Superior temporal gyrus (tissue), 1 donor: ENCODE measurements around the gene IPPK.
A peak's percentile ranks its signal among the peaks of the same experiment; 100 is the strongest.
"Not testable (repeated sequence)": the region's sequence is repeated elsewhere in the genome, so short reads cannot be mapped to it uniquely, and the experiment has no call there.

ENCODE experiments used
- DNase-seq: peaks from one replicate; pipeline ENCODE4 v3.0.0-alpha.2; 2016; ENCODE audit errors: extremely low spot score

Gene IPPK

GRCh38 chr9:92638621-92639101 is 31.3 kb downstream of the IPPK start:
- no peak for DNase-seq

GRCh38 chr9:92637886-92638620 is 31.9 kb downstream of the IPPK start:
- DNase-seq, result no peak

- no peak for DNase-seq
These were observed 32.6 kb downstream of the IPPK start for GRCh38 chr9:92637326-92637725.

- no peak for DNase-seq
These were observed 33.3 kb downstream of the IPPK start for GRCh38 chr9:92636627-92637026.

- no peak for DNase-seq
These were observed 34.2 kb downstream of the IPPK start for GRCh38 chr9:92635760-92636159.

- DNase-seq, result peak; percentile 81
These were observed 35.0 kb downstream of the IPPK start for GRCh38 chr9:92634712-92635605.

- DNase-seq, result no peak
These were observed 36.2 kb downstream of the IPPK start for GRCh38 chr9:92633614-92634278.

GRCh38 chr9:92632641-92633040 is 37.3 kb downstream of the IPPK start:
- no peak for DNase-seq

- no peak for DNase-seq
These were observed 38.2 kb downstream of the IPPK start for GRCh38 chr9:92631452-92632343.

GRCh38 chr9:92627651-92628050 is 42.3 kb downstream of the IPPK start:
- no peak for DNase-seq

- no peak for DNase-seq
These were observed 43.4 kb downstream of the IPPK start for GRCh38 chr9:92626484-92626883.

- DNase-seq, result not testable (repeated sequence)
These were observed 46.0 kb downstream of the IPPK start for GRCh38 chr9:92623936-92624335.

GRCh38 chr9:92620845-92621244 is 49.1 kb downstream of the IPPK start:
- DNase-seq, result no peak

GRCh38 chr9:92619601-92620300 is 50.2 kb downstream of the IPPK start:
- DNase-seq, result no peak

- DNase-seq, result no peak
These were observed 51.2 kb downstream of the IPPK start for GRCh38 chr9:92618633-92619225.

- no peak for DNase-seq
These were observed 51.9 kb downstream of the IPPK start for GRCh38 chr9:92617951-92618510.

GRCh38 chr9:92617195-92617813 is 52.6 kb downstream of the IPPK start:
- DNase-seq, result no peak

GRCh38 chr9:92616655-92617111 is 53.2 kb downstream of the IPPK start:
- no peak for DNase-seq

- no peak for DNase-seq
These were observed 53.7 kb downstream of the IPPK start for GRCh38 chr9:92616199-92616641.
